K562 (cell line): Measurements from ENCODE around the gene BTBD3. TPM values are rescaled to one million over a fixed set of nuclear protein-coding genes. Genes with fewer than 3 reads are reported as not detected.

Experiments used
- ATAC-seq: fragments of 200-7000 bp; cut with Tn5 transposase; 3 replicates; pipeline ENCODE4 v1.9.1; 2020; ENCODE audit warnings: moderate library complexity
- BruUV-seq: library from RNA; stranded (reverse); fragments of 400-500 nt; replicated peaks from 2 replicates; lab custom pipeline; 2021; lab: Mats Ljungman, UMichigan
- CTCF ChIA-PET: fragments of 300-600 bp; formaldehyde crosslinking; extraction: SDS; loops from one replicate; lab custom pipeline; 2021; ENCODE audit warnings: low intra/inter-chr PET ratio; lab: Yijun Ruan, JAX
- POLR2A ChIA-PET: fragments of 300-600, 350-650 bp; sonication (Branson Sonifier 250); formaldehyde crosslinking; extraction: SDS; loops from one replicate; lab custom pipeline; 2021; ENCODE audit warnings: antibody characterized with exemption, inconsistent platforms; lab: Yijun Ruan, JAX
- DNase-seq, 4 experiments: peaks; one replicate each; pipeline versions ENCODE4 v3.0.0 to v3.0.0-alpha.2; 2011 to 2018; ENCODE audit warnings: low spot score in 3 of 4, mixed read lengths in 3 of 4; ENCODE audit errors: extremely low read depth in 1 of 4
- FAIRE-seq: peaks from 2 replicates; lab custom pipeline; 2011; peaks lifted over from hg19 to GRCh38; lab: Jason Lieb, UNC
- H2AFZ ChIP-seq: 2 replicates; pipeline ENCODE4 v1.6.0; 2011; ENCODE audit warnings: low read depth, low read length, control low read depth, inconsistent platforms
- H3K27ac ChIP-seq: fragments of 200-600 bp; 3 replicates; pipeline ENCODE4 v1.8.0; 2011; ENCODE audit warnings: low read depth, mild to moderate bottlenecking, control low read depth, inconsistent platforms, low read length, moderate library complexity, mixed read lengths; ENCODE audit errors: extremely low read depth
- H3K27me3 ChIP-seq, 2 experiments: fragments of 300-600 bp in 1 of 2; 2 replicates in 1 of 2; 3 replicates in 1 of 2; pipeline versions ENCODE4 v1.6.0 to v1.8.0; 2011; ENCODE audit warnings: inconsistent platforms in 2 of 2, low read length in 2 of 2, mild to moderate bottlenecking in 1 of 2, mixed read lengths in 1 of 2, moderate library complexity in 1 of 2; ENCODE audit not compliant: control insufficient read depth in 2 of 2, insufficient read depth in 2 of 2
- H3K36me3 ChIP-seq: fragments of 300-600 bp; 3 replicates; pipeline ENCODE4 v1.8.0; 2011; ENCODE audit warnings: mild to moderate bottlenecking, low read length, inconsistent platforms; ENCODE audit not compliant: control insufficient read depth, insufficient read depth
- H3K4me1 ChIP-seq, 2 experiments: fragments of 200-600 bp in 1 of 2; replicated peaks in 1 of 2; 2 replicates in 1 of 2; 3 replicates in 1 of 2; pipeline versions ENCODE4 v1.5.1 to v1.8.0; 2011; ENCODE audit warnings: inconsistent platforms in 2 of 2, low read length in 2 of 2, mild to moderate bottlenecking in 1 of 2, mixed read lengths in 1 of 2, moderate library complexity in 1 of 2; ENCODE audit not compliant: control insufficient read depth in 2 of 2, insufficient read depth in 2 of 2
- H3K4me2 ChIP-seq: 2 replicates; pipeline ENCODE4 v1.6.1; 2011; ENCODE audit warnings: low read length, control low read depth, inconsistent platforms, mixed read lengths; ENCODE audit not compliant: insufficient read depth
- H3K4me3 ChIP-seq: fragments of 200-600 bp; sonication (generic), shearing (Covaris generic); 2 replicates; pipeline ENCODE4 v1.5.1; 2016; ENCODE audit warnings: control low read depth, inconsistent platforms
- H3K79me2 ChIP-seq: fragments of 200-600 bp; 3 replicates; pipeline ENCODE4 v1.8.0; 2011; ENCODE audit warnings: low read length, inconsistent platforms; ENCODE audit not compliant: control insufficient read depth, insufficient read depth
- H3K9ac ChIP-seq, 2 experiments: 2 replicates each; pipeline versions ENCODE4 v1.6.0 to v1.6.1; 2011; ENCODE audit warnings: low read depth in 2 of 2, low read length in 2 of 2, control low read depth in 1 of 2, inconsistent platforms in 1 of 2, mild to moderate bottlenecking in 1 of 2, mixed read lengths in 1 of 2; ENCODE audit not compliant: insufficient read depth in 1 of 2
- H3K9me1 ChIP-seq: one replicate; pipeline ENCODE4 v1.6.0; 2011; ENCODE audit warnings: inconsistent platforms, mild to moderate bottlenecking, low read length, moderate library complexity; ENCODE audit not compliant: control insufficient read depth, insufficient read depth
- H3K9me3 ChIP-seq: replicated peaks from 2 replicates; pipeline ENCODE4 v1.5.1; 2011; ENCODE audit warnings: low read depth, low read length, inconsistent platforms; ENCODE audit not compliant: control insufficient read depth, insufficient read depth
- H4K20me1 ChIP-seq: replicated peaks from 2 replicates; pipeline ENCODE4 v1.6.1; 2011; ENCODE audit warnings: low read length, inconsistent platforms, mixed read lengths; ENCODE audit not compliant: control insufficient read depth, insufficient read depth
- CEBPG ChIP-seq, 3 experiments: fragments of 200-800 bp in 1 of 3; sonication (Bioruptor generic) in 1 of 3; sonication (generic) in 1 of 3; formaldehyde crosslinking in 1 of 3; IDR thresholded peaks in 2 of 3; conservative IDR thresholded peaks in 1 of 3; 2 replicates each; pipeline versions ENCODE4 v1.6.1 to v1.8.0; 2016 to 2022; ENCODE audit warnings: missing compliant biosample characterization in 2 of 3, missing genetic modification characterization in 2 of 3, mild to moderate bottlenecking in 1 of 3, missing genetic modification reagents in 1 of 3
- CREB5 ChIP-seq: fragments of 250-450 bp; sonication (Bioruptor Pico); IDR thresholded peaks from 2 replicates; pipeline ENCODE4 v1.5.0; 2020; ENCODE audit warnings: mild to moderate bottlenecking
- MXI1 ChIP-seq: IDR thresholded peaks from 2 replicates; pipeline ENCODE4 v1.6.1; 2011; ENCODE audit warnings: low read depth, mild to moderate bottlenecking, improper control_type of control experiment, low read length
- PHF8 ChIP-seq: fragments of 200-600 bp; sonication (generic); IDR thresholded peaks from 2 replicates; pipeline ENCODE4 v1.6.1; 2012; ENCODE audit warnings: mixed run types, mild to moderate bottlenecking, inconsistent platforms, low read length, moderate library complexity, borderline replicate concordance
- SMAD1 ChIP-seq: fragments of 150-350 bp; IDR thresholded peaks from 2 replicates; pipeline ENCODE4 v1.6.1; 2014; ENCODE audit warnings: low read length, low read depth; ENCODE audit not compliant: partially characterized antibody
- TRIM24 ChIP-seq, 2 experiments: fragments of 450-650 bp; IDR thresholded peaks; 2 replicates each; pipeline ENCODE4 v1.6.1; 2016
- ZNF121 ChIP-seq: sonication (generic); formaldehyde crosslinking; conservative IDR thresholded peaks from 2 replicates; pipeline ENCODE4 v1.8.0; 2022; ENCODE audit warnings: missing genetic modification reagents
- ZNF3 ChIP-seq: fragments of 250-450 bp; sonication (Bioruptor Pico); IDR thresholded peaks from 2 replicates; pipeline ENCODE4 v1.5.0; 2021; ENCODE audit warnings: mild to moderate bottlenecking, moderate library complexity
- ZNF830 ChIP-seq: fragments of 250-450 bp; sonication (Bioruptor Pico); IDR thresholded peaks from 2 replicates; pipeline ENCODE4 v1.5.0; 2021; ENCODE audit warnings: mild to moderate bottlenecking
- WGBS: fragments of 100-300 bp; shearing (Covaris generic); methylation state at CpG from one replicate; pipeline ENCODE4 v1.1.6; 2016; ENCODE audit warnings: low coverage, mixed read lengths; ENCODE audit not compliant: insufficient coverage; ENCODE audit errors: missing lambda C conversion rate; 5-methylcytosine and 5-hydroxymethylcytosine counted together
- in situ Hi-C: fragments of 300-500 bp; cut with MboI; formaldehyde crosslinking; loops from 4 replicates; pipeline ENCODE4 v1.15.0; 2018; ENCODE audit warnings: inconsistent platforms, mixed read lengths
- intact Hi-C: fragments of 100-400 bp; cut with micrococcal nuclease; formaldehyde crosslinking; loops from 2 replicates; pipeline ENCODE4 v1.14.2; 2022
- polyA plus RNA-seq, 8 experiments: library from polyadenylated mRNA; depleted of rRNA in 4 of 8; stranded (reverse) in 5 of 8; unstranded in 3 of 8; fragments of >200 nt; fragmentation: Nextera tagmentation in 2 of 8; fragmentation: Illumina TruSeq in 1 of 8; extraction: Ambion mirVana in 2 of 8; extraction: Trizol in 1 of 8; gene quantifications; 2 replicates each; pipeline versions ENCODE4 v1.2.1 to v1.2.3, GENCODE V29; 2011 to 2014; ENCODE audit warnings: inconsistent platforms in 1 of 8, missing spikeins in 1 of 8
- total RNA-seq, 7 experiments: library from RNA; depleted of rRNA in 6 of 7; stranded (reverse); fragments of >200 nt in 6 of 7; fragmentation: Illumina TruSeq in 2 of 7; extraction: Trizol in 2 of 7; gene quantifications; 2 replicates each; pipeline versions ENCODE4 v1.2.1 to v1.2.3, GENCODE V29; 2011 to 2021; ENCODE audit warnings: low replicate concordance in 1 of 7
- TF ChIP-seq, protein P1 (sequence below): sonication (generic); formaldehyde crosslinking; IDR thresholded peaks from 2 replicates; pipeline ENCODE4 v1.8.0; 2022; ENCODE audit warnings: mild to moderate bottlenecking, missing genetic modification reagents
- TF ChIP-seq, protein P2 (sequence below), 2 experiments: fragments of 250-450 bp in 1 of 2; fragments of 450-650 bp in 1 of 2; sonication (Bioruptor Pico) in 1 of 2; IDR thresholded peaks; 2 replicates each; pipeline versions ENCODE4 v1.6.1 to v1.8.0; 2016 to 2021; ENCODE audit warnings: mild to moderate bottlenecking in 2 of 2, moderate library complexity in 2 of 2, missing compliant biosample characterization in 1 of 2, missing genetic modification characterization in 1 of 2
- TF ChIP-seq, protein P3 (sequence below), 2 experiments: fragments of 450-650 bp; conservative IDR thresholded peaks; 2 replicates each; pipeline ENCODE4 v1.6.1; 2017; ENCODE audit warnings: mild to moderate bottlenecking in 2 of 2, moderate library complexity in 2 of 2

BTBD3 gene
- total and polyA plus RNA-seq, 9 of the 15 experiments (the other 6 are each of a cell fraction or from before 2014, with no cell fraction given), result 1.8 to 11.4 (median 6.4) TPM

GRCh38 chr20:11970243-11970836 lies 52.6 kb downstream of the BTBD3 start:
- ChIA-PET CTCF (no interaction called here), POLR2A (no interaction called here)
- no peak for FAIRE-seq
- no peak overlapping the region for H3K4me2 ChIP-seq
- DNase-seq, result no peak
- H3K27me3 ChIP-seq, result no peaks in the 10 kb centered on the region
- H2AFZ ChIP-seq, result no peak overlapping the region
- no peaks in the 10 kb centered on the region for H3K79me2 ChIP-seq
- H3K4me1 ChIP-seq, result no peaks in the 10 kb centered on the region
- no peak overlapping the region for H3K4me3 ChIP-seq
- BruUV-seq, result no TSS peak
- intact Hi-C loops, result no loop called here
- no peaks in the 10 kb centered on the region for H4K20me1 ChIP-seq
- in situ Hi-C loops, result no loop called here
- ATAC-seq, result no peak
- no peaks in the 10 kb centered on the region for H3K36me3 ChIP-seq
- no peaks in the 10 kb centered on the region for H3K9me1 ChIP-seq
- H3K9me3 ChIP-seq, result no peaks in the 10 kb centered on the region
- no peak for TF ChIP-seq CREB5 (CRISPR knock-in tag)
- TF ChIP-seq, protein P1, sequence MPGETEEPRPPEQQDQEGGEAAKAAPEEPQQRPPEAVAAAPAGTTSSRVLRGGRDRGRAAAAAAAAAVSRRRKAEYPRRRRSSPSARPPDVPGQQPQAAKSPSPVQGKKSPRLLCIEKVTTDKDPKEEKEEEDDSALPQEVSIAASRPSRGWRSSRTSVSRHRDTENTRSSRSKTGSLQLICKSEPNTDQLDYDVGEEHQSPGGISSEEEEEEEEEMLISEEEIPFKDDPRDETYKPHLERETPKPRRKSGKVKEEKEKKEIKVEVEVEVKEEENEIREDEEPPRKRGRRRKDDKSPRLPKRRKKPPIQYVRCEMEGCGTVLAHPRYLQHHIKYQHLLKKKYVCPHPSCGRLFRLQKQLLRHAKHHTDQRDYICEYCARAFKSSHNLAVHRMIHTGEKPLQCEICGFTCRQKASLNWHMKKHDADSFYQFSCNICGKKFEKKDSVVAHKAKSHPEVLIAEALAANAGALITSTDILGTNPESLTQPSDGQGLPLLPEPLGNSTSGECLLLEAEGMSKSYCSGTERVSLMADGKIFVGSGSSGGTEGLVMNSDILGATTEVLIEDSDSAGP (CRISPR knock-in tag), result no peak
- TF ChIP-seq, protein P2, sequence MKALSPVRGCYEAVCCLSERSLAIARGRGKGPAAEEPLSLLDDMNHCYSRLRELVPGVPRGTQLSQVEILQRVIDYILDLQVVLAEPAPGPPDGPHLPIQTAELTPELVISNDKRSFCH (CRISPR knock-in tag; IDR thresholded peaks at IDR 0.05), result no peak
- TF ChIP-seq, protein P2 (tag; IDR thresholded peaks at IDR 0.05), result no peak
- no peak for TF ChIP-seq ZNF830 (CRISPR knock-in tag)
- TF ChIP-seq TRIM24 (IDR thresholded peaks at IDR 0.05), result no peak
- TF ChIP-seq PHF8, result no peak
- TF ChIP-seq ZNF3 (CRISPR knock-in tag), result no peak
- TF ChIP-seq MXI1, result no peak
- TF ChIP-seq ZNF121 (CRISPR knock-in tag), result no peak
- TF ChIP-seq, protein P3, sequence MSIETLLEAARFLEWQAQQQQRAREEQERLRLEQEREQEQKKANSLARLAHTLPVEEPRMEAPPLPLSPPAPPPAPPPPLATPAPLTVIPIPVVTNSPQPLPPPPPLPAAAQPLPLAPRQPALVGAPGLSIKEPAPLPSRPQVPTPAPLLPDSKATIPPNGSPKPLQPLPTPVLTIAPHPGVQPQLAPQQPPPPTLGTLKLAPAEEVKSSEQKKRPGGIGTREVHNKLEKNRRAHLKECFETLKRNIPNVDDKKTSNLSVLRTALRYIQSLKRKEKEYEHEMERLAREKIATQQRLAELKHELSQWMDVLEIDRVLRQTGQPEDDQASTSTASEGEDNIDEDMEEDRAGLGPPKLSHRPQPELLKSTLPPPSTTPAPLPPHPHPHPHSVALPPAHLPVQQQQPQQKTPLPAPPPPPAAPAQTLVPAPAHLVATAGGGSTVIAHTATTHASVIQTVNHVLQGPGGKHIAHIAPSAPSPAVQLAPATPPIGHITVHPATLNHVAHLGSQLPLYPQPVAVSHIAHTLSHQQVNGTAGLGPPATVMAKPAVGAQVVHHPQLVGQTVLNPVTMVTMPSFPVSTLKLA (conservative IDR thresholded peaks at IDR 0.05), result no peak
- TF ChIP-seq CEBPG (CRISPR knock-in tag; IDR thresholded peaks at IDR 0.05), result no peak
- no peak for TF ChIP-seq CEBPG (tag; conservative IDR thresholded peaks at IDR 0.05 in 1 of 2, IDR thresholded peaks at IDR 0.05 in 1 of 2)
- no peak for TF ChIP-seq SMAD1
- no peak overlapping the region for H3K27ac ChIP-seq
- 0% methylated on average over 3 of the region's 3 CpGs for WGBS
- H3K9ac ChIP-seq, result no peak overlapping the region
